Liver (tissue), 9 donors: ENCODE data around the gene RRP15. TPM values are rescaled to one million over a fixed set of nuclear protein-coding genes. Genes with fewer than 3 reads are reported as not detected.

Source experiments
- DNase-seq: peaks from one replicate; pipeline ENCODE4 v3.0.0-alpha.2; 2017; ENCODE audit warnings: low spot score
- H3K27ac ChIP-seq, 2 donors: one replicate each; pipeline ENCODE4 v1.7.0; 2013; ENCODE audit warnings: inconsistent platforms in 2 of 2, low read length in 2 of 2, control low read depth in 1 of 2, low read depth in 1 of 2, mild to moderate bottlenecking in 1 of 2
- H3K27me3 ChIP-seq, 4 donors: one replicate each; pipeline versions ENCODE4 v1.6.1 to v1.7.0; 2013; ENCODE audit warnings: low read length in 3 of 4, inconsistent platforms in 1 of 4, mild to moderate bottlenecking in 1 of 4, moderate library complexity in 1 of 4; ENCODE audit not compliant: control insufficient read depth in 4 of 4, insufficient read depth in 4 of 4
- H3K36me3 ChIP-seq, 4 donors: one replicate each; pipeline versions ENCODE4 v1.6.1 to v1.7.0; 2013; ENCODE audit warnings: low read length in 3 of 4, mild to moderate bottlenecking in 3 of 4, low read depth in 1 of 4, moderate library complexity in 1 of 4; ENCODE audit not compliant: control insufficient read depth in 4 of 4, insufficient read depth in 3 of 4
- H3K4me1 ChIP-seq, 4 donors: one replicate each; pipeline versions ENCODE4 v1.6.1 to v1.7.0; 2013; ENCODE audit warnings: low read length in 3 of 4, mild to moderate bottlenecking in 3 of 4, moderate library complexity in 1 of 4; ENCODE audit not compliant: control insufficient read depth in 4 of 4, insufficient read depth in 4 of 4
- H3K4me3 ChIP-seq, 3 donors: one replicate each; pipeline versions ENCODE4 v1.6.1 to v1.7.0; 2013; ENCODE audit warnings: low read length in 3 of 3, control low read depth in 1 of 3, low read depth in 1 of 3, mild to moderate bottlenecking in 1 of 3
- H3K9ac ChIP-seq, 2 donors: one replicate each; pipeline ENCODE4 v1.7.0; 2013; ENCODE audit warnings: low read length in 2 of 2, mild to moderate bottlenecking in 2 of 2, moderate library complexity in 2 of 2, control low read depth in 1 of 2, low read depth in 1 of 2
- H3K9me3 ChIP-seq, 4 donors: one replicate each; pipeline versions ENCODE4 v1.6.1 to v1.7.0; 2013; ENCODE audit warnings: low read length in 3 of 4; ENCODE audit not compliant: control insufficient read depth in 4 of 4
- ATF3 ChIP-seq: IDR thresholded peaks from 2 replicates; pipeline ENCODE4 v1.6.1; 2016; ENCODE audit warnings: antibody characterized with exemption
- CTCF ChIP-seq: fragments of 150-350 bp; IDR thresholded peaks from 2 replicates; pipeline ENCODE4 v1.5.1; 2017; ENCODE audit warnings: improper control_type of control experiment, low read depth, low read length; ENCODE audit not compliant: missing input control
- EGR1 ChIP-seq, 2 donors: IDR thresholded peaks; 2 replicates each; pipeline ENCODE4 v1.6.1; 2016 to 2018; ENCODE audit warnings: antibody characterized with exemption in 2 of 2, low read depth in 2 of 2
- FOXA1 ChIP-seq: IDR thresholded peaks from 2 replicates; pipeline ENCODE4 v1.6.1; 2016; ENCODE audit warnings: antibody characterized with exemption
- FOXA2 ChIP-seq: IDR thresholded peaks from 2 replicates; pipeline ENCODE4 v1.6.1; 2016; ENCODE audit warnings: antibody characterized with exemption
- GABPA ChIP-seq, 2 donors: IDR thresholded peaks in 1 of 2; conservative IDR thresholded peaks in 1 of 2; 2 replicates each; pipeline ENCODE4 v1.6.1; 2016; ENCODE audit warnings: antibody characterized with exemption in 2 of 2, mild to moderate bottlenecking in 1 of 2, moderate library complexity in 1 of 2
- HNF4A ChIP-seq, 2 donors: conservative IDR thresholded peaks; 2 replicates each; pipeline ENCODE4 v1.6.1; 2016; ENCODE audit warnings: antibody characterized with exemption in 2 of 2, mild to moderate bottlenecking in 2 of 2
- HNF4G ChIP-seq: IDR thresholded peaks from 2 replicates; pipeline ENCODE4 v1.6.1; 2016; ENCODE audit warnings: antibody characterized with exemption
- JUND ChIP-seq, 2 donors: IDR thresholded peaks; 2 replicates each; pipeline ENCODE4 v1.6.1; 2016; ENCODE audit warnings: antibody characterized with exemption in 2 of 2
- MAX ChIP-seq: IDR thresholded peaks from 2 replicates; pipeline ENCODE4 v1.6.1; 2016; ENCODE audit warnings: antibody characterized with exemption
- NR2F2 ChIP-seq: IDR thresholded peaks from 2 replicates; pipeline ENCODE4 v1.6.1; 2016; ENCODE audit warnings: antibody characterized with exemption
- RAD21 ChIP-seq, 2 donors: IDR thresholded peaks; 2 replicates each; pipeline ENCODE4 v1.6.1; 2016; ENCODE audit warnings: antibody characterized with exemption in 2 of 2, mild to moderate bottlenecking in 2 of 2
- REST ChIP-seq: IDR thresholded peaks from 2 replicates; pipeline ENCODE4 v1.6.1; 2016; ENCODE audit warnings: antibody characterized with exemption, mild to moderate bottlenecking
- RXRA ChIP-seq, 2 donors: IDR thresholded peaks; 2 replicates each; pipeline ENCODE4 v1.6.1; 2017 to 2018; ENCODE audit warnings: antibody characterized with exemption in 2 of 2, mild to moderate bottlenecking in 1 of 2
- SP1 ChIP-seq: IDR thresholded peaks from 2 replicates; pipeline ENCODE4 v1.6.1; 2018; ENCODE audit warnings: antibody characterized with exemption, mild to moderate bottlenecking
- TAF1 ChIP-seq: conservative IDR thresholded peaks from 2 replicates; pipeline ENCODE4 v1.6.1; 2016; ENCODE audit warnings: antibody characterized with exemption, mild to moderate bottlenecking
- YY1 ChIP-seq: IDR thresholded peaks from 2 replicates; pipeline ENCODE4 v1.6.1; 2016; ENCODE audit warnings: antibody characterized with exemption, mild to moderate bottlenecking
- ZBTB33 ChIP-seq: IDR thresholded peaks from 2 replicates; pipeline ENCODE4 v1.6.1; 2016; ENCODE audit warnings: antibody characterized with exemption
- WGBS: extraction: QIAGEN DNeasy Blood & Tissue Kit; methylation state at CpG from one replicate; pipeline ENCODE4 v1.1.7; 2013; 5-methylcytosine and 5-hydroxymethylcytosine counted together
- polyA plus RNA-seq, 2 donors: library from polyadenylated mRNA; stranded (reverse) in 1 of 2; unstranded in 1 of 2; fragments of 200-250 nt in 1 of 2; fragments of >200 nt in 1 of 2; fragmentation: Nextera tagmentation in 1 of 2; extraction: Ambion mirVana in 1 of 2; gene quantifications; one replicate each; pipeline versions ENCODE4 v1.2.1 to v1.2.3, GENCODE V29; 2013 to 2015
- total RNA-seq, 2 donors: library from RNA; depleted of rRNA; stranded (reverse); fragments of >200 nt; gene quantifications; one replicate each; pipeline ENCODE4 v1.2.3, GENCODE V29; 2014
- donor health status: healthy.
- donor health status: healthy.
- donor health status: healthy.
- donor health status: healthy.
- donor health status: healthy.

Gene RRP15
- 1 to 10 TPM; 4.9 to 5.5 TPM for total RNA-seq
- 1 to 10 TPM; 2.4 to 9.2 TPM for polyA plus RNA-seq

GRCh38 chr1:218284917-218285635 is at the start of gene RRP15:
RRP15 (plus strand) TSS chr1:218285293; CDS start chr1:218285317, 24 bp downstream.
- H3K27me3 ChIP-seq, result no peaks in the 10 kb centered on the region
- peak within 1 kb of the TSS in 1 of 2 donors; percentile 56 for H3K27ac ChIP-seq
- DNase-seq, result peak; percentile 87
- WGBS, result under 1% methylated on average over 45 of the region's 45 CpGs
- H3K4me3 ChIP-seq, result peak within 1 kb of the TSS; percentile 56 to 100 (median 97)
- H3K4me1 ChIP-seq, result peaks cover 0 to 17% (median 12%) of the 10 kb centered on the region in 4 donors
- TF ChIP-seq JUND (IDR thresholded peaks at IDR 0.05) (peak in 1 of 2 donors; percentile 14), HNF4G (no peak), FOXA1 (no peak), REST (peak; percentile 33), CTCF (peak; percentile 21), ATF3 (peak; percentile 46), SP1 (peak; percentile 55), ZBTB33 (peak; percentile 63), YY1 (peak; percentile 99), HNF4A (conservative IDR thresholded peaks at IDR 0.05) (peak; percentile 13 to 46), RAD21 (IDR thresholded peaks at IDR 0.05) (peak in 1 of 2 donors; percentile 7), EGR1 (IDR thresholded peaks at IDR 0.05; ENCODE audit: low read depth in 2 of 2) (no peak), NR2F2 (no peak), MAX (peak; percentile 98), TAF1 (peak; percentile 67), RXRA (IDR thresholded peaks at IDR 0.05) (peak; percentile 62 to 74), FOXA2 (no peak), GABPA (IDR thresholded peaks at IDR 0.05 in 1 of 2, conservative IDR thresholded peaks at IDR 0.05 in 1 of 2) (peak; percentile 98)
- H3K9ac ChIP-seq, result peak within 1 kb of the TSS; percentile 88
- no peaks in the 10 kb centered on the region for H3K36me3 ChIP-seq
- H3K9me3 ChIP-seq, result peaks cover 0 to 4% (median 0%) of the 10 kb centered on the region in 4 donors
